Activated T-cell treated with anti-CD3 and anti-CD28 coated beads, Interleukin-2, amount 50 U/mL, for 48 hours (primary cell): Measurements from ENCODE around the gene JUN.

Experiments used
- DNase-seq, 2 experiments: peaks; one replicate each; pipeline ENCODE4 v3.0.0-alpha.2; 2020

The JUN gene

GRCh38 chr1:58783993-58784757, at the start of gene JUN:
Gene JUN (minus strand): TSS chr1:58784047. CDS start chr1:58783070, 977 bp downstream.
- DNase-seq: peak; percentile 97 to 98

GRCh38 chr1:58833166-58833565, 49.3 kb upstream of the JUN start:
- no peak for DNase-seq

GRCh38 chr1:58830291-58830690, 46.4 kb upstream of the JUN start:
- no peak for DNase-seq

GRCh38 chr1:58829866-58830265, 46.0 kb upstream of the JUN start:
- DNase-seq: no peak

GRCh38 chr1:58827298-58827697, 43.5 kb upstream of the JUN start:
- no peak for DNase-seq

GRCh38 chr1:58824753-58825389, 41.0 kb upstream of the JUN start:
- DNase-seq: no peak

GRCh38 chr1:58823481-58824010, 39.7 kb upstream of the JUN start:
- no peak for DNase-seq

GRCh38 chr1:58821309-58821708, 37.5 kb upstream of the JUN start:
- no peak for DNase-seq

- DNase-seq: no peak
These were observed 35.1 kb upstream of the JUN start for GRCh38 chr1:58818976-58819375.

- DNase-seq: no peak
These were observed 34.2 kb upstream of the JUN start for GRCh38 chr1:58818075-58818474.

- no peak for DNase-seq
These were observed 32.9 kb upstream of the JUN start for GRCh38 chr1:58816747-58817221.

- peak; percentile 88 to 91 for DNase-seq
These were observed 32.4 kb upstream of the JUN start for GRCh38 chr1:58816072-58816746.

- DNase-seq: peak; percentile 29 to 40
These were observed 31.8 kb upstream of the JUN start for GRCh38 chr1:58815686-58816071.

- DNase-seq: peak; percentile 75 to 77
These were observed 31.3 kb upstream of the JUN start for GRCh38 chr1:58815069-58815685.

- DNase-seq: no peak
These were observed 30.6 kb upstream of the JUN start for GRCh38 chr1:58814251-58815068.

GRCh38 chr1:58813801-58814200, 30.0 kb upstream of the JUN start:
- DNase-seq: no peak

- no peak for DNase-seq
These were observed 29.5 kb upstream of the JUN start for GRCh38 chr1:58813361-58813760.

GRCh38 chr1:58812926-58813325, 29.1 kb upstream of the JUN start:
- peak in 1 of 2 experiments; percentile 25 for DNase-seq

GRCh38 chr1:58812468-58812867, 28.6 kb upstream of the JUN start:
- no peak for DNase-seq

- DNase-seq: no peak
These were observed 27.5 kb upstream of the JUN start for GRCh38 chr1:58811303-58811702.

GRCh38 chr1:58809325-58810010, 25.6 kb upstream of the JUN start:
- DNase-seq: no peak

- DNase-seq: no peak
These were observed 24.2 kb upstream of the JUN start for GRCh38 chr1:58808077-58808476.
